RWPE2 (cell line): Measurements from ENCODE around the gene CTLA4.

Experiments used
- ATAC-seq: fragments of 200-7000 bp; cut with Tn5 transposase; 3 replicates; pipeline ENCODE4 v1.9.1; 2021; ENCODE audit warnings: low read depth
- DNase-seq: peaks from one replicate; pipeline ENCODE4 v3.0.0-alpha.2; 2020; ENCODE audit warnings: low spot score
- H3K27ac ChIP-seq: fragments of 450-650 bp; 2 replicates; pipeline ENCODE4 v1.5.1; 2017; ENCODE audit warnings: mild to moderate bottlenecking; ENCODE audit not compliant: poor library complexity, severe bottlenecking
- H3K27me3 ChIP-seq: fragments of 250-450 bp; sonication (Bioruptor Pico); 2 replicates; pipeline ENCODE4 v1.5.1; 2021; ENCODE audit warnings: mild to moderate bottlenecking, moderate library complexity; ENCODE audit not compliant: insufficient read depth, poor library complexity, severe bottlenecking
- H3K36me3 ChIP-seq: fragments of 250-450 bp; sonication (Bioruptor Pico); 2 replicates; pipeline ENCODE4 v1.5.1; 2020; ENCODE audit warnings: low read depth, mild to moderate bottlenecking, moderate library complexity
- H3K4me1 ChIP-seq: fragments of 250-450 bp; sonication (Bioruptor Pico); 2 replicates; pipeline ENCODE4 v1.5.1; 2021; ENCODE audit warnings: mild to moderate bottlenecking, moderate library complexity; ENCODE audit not compliant: insufficient read depth, poor library complexity, severe bottlenecking
- H3K4me3 ChIP-seq: fragments of 250-450 bp; sonication (Bioruptor Pico); 2 replicates; pipeline ENCODE4 v1.5.1; 2021; ENCODE audit warnings: mild to moderate bottlenecking, moderate library complexity; ENCODE audit not compliant: severe bottlenecking
- H3K9me3 ChIP-seq: fragments of 250-450 bp; sonication (Bioruptor Pico); 2 replicates; pipeline ENCODE4 v1.5.1; 2021; ENCODE audit warnings: mild to moderate bottlenecking, moderate library complexity; ENCODE audit not compliant: severe bottlenecking
- TF ChIP-seq, protein P1 (sequence below): fragments of 450-650 bp; IDR thresholded peaks from one replicate; pipeline ENCODE4 v1.5.1; 2017; ENCODE audit warnings: mild to moderate bottlenecking, moderate library complexity; ENCODE audit not compliant: poor library complexity, severe bottlenecking

Gene CTLA4

GRCh38 chr2:203893401-203893800 lies 25.8 kb downstream of the CTLA4 start:
- no peaks in the 10 kb centered on the region for H3K9me3 ChIP-seq
- no peak overlapping the region for H3K4me3 ChIP-seq
- H3K27ac ChIP-seq, result no peak overlapping the region
- ATAC-seq (no peak), DNase-seq (no peak)
- no peaks in the 10 kb centered on the region for H3K36me3 ChIP-seq
- no peaks in the 10 kb centered on the region for H3K27me3 ChIP-seq
- no peaks in the 10 kb centered on the region for H3K4me1 ChIP-seq
- TF ChIP-seq, protein P1, sequence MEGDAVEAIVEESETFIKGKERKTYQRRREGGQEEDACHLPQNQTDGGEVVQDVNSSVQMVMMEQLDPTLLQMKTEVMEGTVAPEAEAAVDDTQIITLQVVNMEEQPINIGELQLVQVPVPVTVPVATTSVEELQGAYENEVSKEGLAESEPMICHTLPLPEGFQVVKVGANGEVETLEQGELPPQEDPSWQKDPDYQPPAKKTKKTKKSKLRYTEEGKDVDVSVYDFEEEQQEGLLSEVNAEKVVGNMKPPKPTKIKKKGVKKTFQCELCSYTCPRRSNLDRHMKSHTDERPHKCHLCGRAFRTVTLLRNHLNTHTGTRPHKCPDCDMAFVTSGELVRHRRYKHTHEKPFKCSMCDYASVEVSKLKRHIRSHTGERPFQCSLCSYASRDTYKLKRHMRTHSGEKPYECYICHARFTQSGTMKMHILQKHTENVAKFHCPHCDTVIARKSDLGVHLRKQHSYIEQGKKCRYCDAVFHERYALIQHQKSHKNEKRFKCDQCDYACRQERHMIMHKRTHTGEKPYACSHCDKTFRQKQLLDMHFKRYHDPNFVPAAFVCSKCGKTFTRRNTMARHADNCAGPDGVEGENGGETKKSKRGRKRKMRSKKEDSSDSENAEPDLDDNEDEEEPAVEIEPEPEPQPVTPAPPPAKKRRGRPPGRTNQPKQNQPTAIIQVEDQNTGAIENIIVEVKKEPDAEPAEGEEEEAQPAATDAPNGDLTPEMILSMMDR, result no peak

DNA sequence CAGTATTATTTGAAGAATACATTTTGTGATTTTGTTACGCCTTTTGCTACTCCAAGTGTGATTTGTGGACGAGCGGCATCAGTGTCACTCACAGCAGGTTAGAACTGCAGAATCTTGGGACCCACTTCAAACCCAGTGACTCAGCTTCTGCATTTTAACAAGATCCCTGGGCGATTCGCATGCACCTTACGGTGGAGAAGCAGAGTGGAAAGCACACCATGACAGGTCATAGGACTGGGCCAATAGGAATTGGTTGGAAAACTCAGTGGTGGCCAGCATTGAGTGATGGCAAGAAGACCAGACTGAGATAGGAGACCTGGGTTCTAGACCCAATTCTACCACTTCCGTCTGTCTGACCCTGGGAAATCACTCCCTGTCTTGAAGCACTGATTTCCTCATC lies 26.3 kb downstream of the CTLA4 start:
- Histone ChIP-seq H3K27me3 (no peaks in the 10 kb centered on the region), H3K4me1 (no peaks in the 10 kb centered on the region), H3K36me3 (no peaks in the 10 kb centered on the region), H3K27ac (no peak overlapping the region), H3K4me3 (no peak overlapping the region), H3K9me3 (no peaks in the 10 kb centered on the region)
- TF ChIP-seq, protein P1, result no peak
- DNase-seq, result no peak
- no peak for ATAC-seq

GRCh38 chr2:203894262-203894661 lies 26.7 kb downstream of the CTLA4 start:
- Histone ChIP-seq H3K27ac (no peak overlapping the region), H3K4me1 (no peaks in the 10 kb centered on the region), H3K4me3 (no peak overlapping the region), H3K36me3 (no peaks in the 10 kb centered on the region), H3K27me3 (no peaks in the 10 kb centered on the region), H3K9me3 (no peaks in the 10 kb centered on the region)
- TF ChIP-seq, protein P1, result no peak
- ATAC-seq (no peak), DNase-seq (no peak)

DNA sequence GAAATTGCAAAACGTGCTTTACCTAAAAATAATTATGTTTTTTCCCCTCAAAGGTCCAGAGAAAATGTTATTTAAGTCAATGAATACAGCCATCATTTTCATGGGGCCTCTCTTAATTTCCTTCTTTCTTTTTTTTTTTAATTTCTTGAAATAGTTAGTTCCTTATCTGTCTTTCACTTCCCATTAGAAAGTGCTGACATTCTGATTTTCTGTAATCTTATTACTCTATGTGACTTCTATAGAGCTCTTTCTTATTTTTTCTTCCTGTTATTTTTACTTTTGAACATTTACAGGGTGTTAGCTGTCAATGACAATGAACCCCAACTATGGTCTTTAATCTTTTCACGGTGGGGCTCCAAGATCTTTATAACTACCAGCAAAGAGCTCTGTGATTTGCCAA lies 30.0 kb downstream of the CTLA4 start:
- H3K36me3 ChIP-seq, result no peaks in the 10 kb centered on the region
- no peaks in the 10 kb centered on the region for H3K4me1 ChIP-seq
- DNase-seq (no peak), ATAC-seq (no peak)
- H3K27ac ChIP-seq, result no peak overlapping the region
- no peak overlapping the region for H3K4me3 ChIP-seq
- peaks cover 5% of the 10 kb centered on the region for H3K27me3 ChIP-seq
- H3K9me3 ChIP-seq, result peaks cover 4% of the 10 kb centered on the region
- TF ChIP-seq, protein P1, result no peak

GRCh38 chr2:203898657-203899056 lies 31.1 kb downstream of the CTLA4 start:
- ATAC-seq, result no peak

More at GRCh38 chr2:203898657-203899056, 31.1 kb downstream of the CTLA4 start:
- DNase-seq, result no peak
- H3K27me3 ChIP-seq, result peaks cover 5% of the 10 kb centered on the region
- no peaks in the 10 kb centered on the region for H3K36me3 ChIP-seq
- no peaks in the 10 kb centered on the region for H3K4me1 ChIP-seq
- no peak overlapping the region for H3K4me3 ChIP-seq
- H3K27ac ChIP-seq, result no peak overlapping the region
- TF ChIP-seq, protein P1, result no peak
- H3K9me3 ChIP-seq, result peaks cover 6% of the 10 kb centered on the region
